HUES48 (cell line): ENCODE data around the gene RRH.

Experiments used
- H3K27ac ChIP-seq: one replicate; pipeline ENCODE4 v1.7.0; 2013; ENCODE audit warnings: low read depth, low read length, inconsistent platforms
- H3K27me3 ChIP-seq: 2 replicates; pipeline ENCODE4 v1.6.1; 2013; ENCODE audit warnings: mild to moderate bottlenecking, low read length; ENCODE audit not compliant: control insufficient read depth, insufficient read depth
- H3K36me3 ChIP-seq: 2 replicates; pipeline ENCODE4 v1.6.1; 2013; ENCODE audit warnings: low read length; ENCODE audit not compliant: control insufficient read depth, insufficient read depth
- H3K4me1 ChIP-seq: 2 replicates; pipeline ENCODE4 v1.6.1; 2013; ENCODE audit warnings: mild to moderate bottlenecking, low read length; ENCODE audit not compliant: control insufficient read depth, insufficient read depth
- H3K4me3 ChIP-seq: 2 replicates; pipeline ENCODE4 v1.5.1; 2013; ENCODE audit warnings: mild to moderate bottlenecking, low read depth, low read length
- H3K9ac ChIP-seq: 2 replicates; pipeline ENCODE4 v1.6.1; 2013; ENCODE audit warnings: mild to moderate bottlenecking, low read depth, low read length, moderate library complexity
- H3K9me3 ChIP-seq: 2 replicates; pipeline ENCODE4 v1.6.1; 2013; ENCODE audit warnings: low read length; ENCODE audit not compliant: control insufficient read depth, insufficient read depth

Gene RRH

GRCh38 chr4:109890076-109890475 lies 62.3 kb downstream of the RRH start:
- Histone ChIP-seq H3K9me3 (no peaks in the 10 kb centered on the region), H3K27ac (no peak overlapping the region), H3K27me3 (no peaks in the 10 kb centered on the region), H3K4me1 (no peaks in the 10 kb centered on the region), H3K9ac (no peak overlapping the region), H3K36me3 (no peaks in the 10 kb centered on the region), H3K4me3 (no peak overlapping the region)
